GM12875 (cell line): ENCODE data around the gene UGT1A5.

Experiments
- H3K4me3 ChIP-seq: one replicate; pipeline ENCODE4 v1.5.1; 2011; ENCODE audit warnings: low read depth, low read length, control low read depth
- TF ChIP-seq, protein P1 (sequence below): IDR thresholded peaks from 2 replicates; pipeline ENCODE4 v1.5.1; 2011; ENCODE audit warnings: low read depth, mild to moderate bottlenecking, control low read depth, inconsistent platforms, low read length, moderate library complexity, borderline replicate concordance; ENCODE audit not compliant: insufficient read depth

UGT1A5 gene

GRCh38 chr2:233796254-233796653 is 83.5 kb downstream of the UGT1A5 start:
- TF ChIP-seq, protein P1, sequence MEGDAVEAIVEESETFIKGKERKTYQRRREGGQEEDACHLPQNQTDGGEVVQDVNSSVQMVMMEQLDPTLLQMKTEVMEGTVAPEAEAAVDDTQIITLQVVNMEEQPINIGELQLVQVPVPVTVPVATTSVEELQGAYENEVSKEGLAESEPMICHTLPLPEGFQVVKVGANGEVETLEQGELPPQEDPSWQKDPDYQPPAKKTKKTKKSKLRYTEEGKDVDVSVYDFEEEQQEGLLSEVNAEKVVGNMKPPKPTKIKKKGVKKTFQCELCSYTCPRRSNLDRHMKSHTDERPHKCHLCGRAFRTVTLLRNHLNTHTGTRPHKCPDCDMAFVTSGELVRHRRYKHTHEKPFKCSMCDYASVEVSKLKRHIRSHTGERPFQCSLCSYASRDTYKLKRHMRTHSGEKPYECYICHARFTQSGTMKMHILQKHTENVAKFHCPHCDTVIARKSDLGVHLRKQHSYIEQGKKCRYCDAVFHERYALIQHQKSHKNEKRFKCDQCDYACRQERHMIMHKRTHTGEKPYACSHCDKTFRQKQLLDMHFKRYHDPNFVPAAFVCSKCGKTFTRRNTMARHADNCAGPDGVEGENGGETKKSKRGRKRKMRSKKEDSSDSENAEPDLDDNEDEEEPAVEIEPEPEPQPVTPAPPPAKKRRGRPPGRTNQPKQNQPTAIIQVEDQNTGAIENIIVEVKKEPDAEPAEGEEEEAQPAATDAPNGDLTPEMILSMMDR, result no peak
- no peak overlapping the region for H3K4me3 ChIP-seq

GRCh38 chr2:233798335-233799086 is 85.8 kb downstream of the UGT1A5 start:
- TF ChIP-seq, protein P1, result no peak
- H3K4me3 ChIP-seq, result no peak overlapping the region

GRCh38 chr2:233799087-233799665 is 86.5 kb downstream of the UGT1A5 start:
- TF ChIP-seq, protein P1, result no peak
- H3K4me3 ChIP-seq, result no peak overlapping the region

DNA sequence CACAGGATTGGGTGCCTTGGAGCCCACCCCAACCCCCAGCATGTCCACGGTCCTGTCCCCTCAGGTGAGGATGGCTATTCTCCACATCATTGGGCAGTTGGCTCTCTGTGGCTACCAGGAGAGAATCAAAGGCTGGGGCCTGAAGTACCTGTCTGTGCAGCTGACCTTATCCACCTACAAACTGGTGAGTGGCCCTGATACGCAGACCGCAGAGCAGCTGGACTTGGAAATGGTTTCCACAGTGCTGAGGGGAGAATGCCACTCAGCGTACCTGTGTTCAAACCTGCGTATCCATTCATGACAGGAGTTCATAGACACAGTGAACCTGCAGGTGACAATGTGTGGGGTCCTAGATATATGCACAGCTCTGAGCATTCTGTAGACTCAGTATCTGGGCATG is 87.0 kb downstream of the UGT1A5 start:
- TF ChIP-seq, protein P1, result no peak

DNA sequence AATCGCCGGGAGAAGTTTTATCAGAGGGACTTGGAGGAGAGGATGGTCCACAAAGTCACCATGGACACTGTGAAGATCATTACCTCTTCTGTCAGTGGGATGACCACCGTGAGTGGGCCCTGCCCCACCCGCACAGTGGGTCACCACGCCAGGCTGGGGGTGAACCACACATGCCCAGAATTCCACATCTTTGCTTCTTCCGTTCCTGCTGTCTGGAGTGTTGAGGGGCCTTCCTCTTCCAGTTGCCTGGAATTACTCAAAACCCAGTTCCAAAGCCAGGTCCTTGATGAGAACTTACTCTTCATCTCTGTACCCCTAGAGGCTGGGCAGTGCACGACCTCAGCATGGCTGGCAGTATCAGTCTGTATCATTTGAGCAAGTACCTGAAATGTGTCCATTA is 87.5 kb downstream of the UGT1A5 start:
- TF ChIP-seq, protein P1, result no peak
- H3K4me3 ChIP-seq, result no peak overlapping the region

More for the DNA sequence above, 87.0 kb downstream of the UGT1A5 start:
- H3K4me3 ChIP-seq, result no peak overlapping the region

DNA sequence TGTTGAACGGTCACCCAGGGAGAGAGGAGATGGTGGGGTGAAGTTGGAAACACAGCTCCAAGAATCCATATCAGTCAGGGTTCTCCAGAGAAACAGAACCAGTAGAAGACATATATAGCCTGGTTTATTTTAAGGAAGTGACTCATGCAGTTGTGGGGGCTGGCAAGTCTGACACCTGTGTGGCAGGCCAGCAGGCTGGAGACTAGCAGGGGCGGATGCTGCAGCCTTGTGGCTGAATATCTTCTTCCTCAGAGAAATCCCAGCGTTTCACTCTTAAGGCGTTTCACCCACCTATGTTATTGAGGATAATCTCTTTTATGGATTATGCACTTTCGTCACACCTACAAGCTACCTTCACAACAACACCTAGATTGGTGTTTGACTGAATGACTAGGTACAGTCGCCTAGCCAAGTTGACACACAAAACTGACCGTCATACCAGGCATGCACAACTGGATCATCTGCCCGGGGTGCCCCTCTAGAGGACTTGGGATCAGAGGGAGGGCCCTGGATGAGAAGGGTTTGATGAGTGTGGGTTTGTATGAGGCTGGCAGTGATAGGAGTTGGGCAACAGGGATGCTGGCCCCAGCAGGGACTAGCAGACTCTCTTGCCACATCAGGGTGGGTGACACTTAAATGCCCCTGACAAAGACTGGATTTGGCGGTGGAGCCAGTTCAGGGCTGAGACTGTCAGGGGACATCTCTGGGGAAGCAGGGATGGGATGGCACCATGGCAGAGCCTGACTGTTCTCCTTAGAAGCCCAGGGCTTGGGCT is 88.8 kb downstream of the UGT1A5 start:
- TF ChIP-seq, protein P1, result no peak
- no peak overlapping the region for H3K4me3 ChIP-seq
